ENCODE data around the gene FHL2.
"Not testable (repeated sequence)": the region's sequence is repeated elsewhere in the genome, so short reads cannot be mapped to it uniquely, and the experiment has no call there.

Gene FHL2

GRCh38 chr2:105398336-105399206, at the start of gene FHL2:
FHL2 (minus strand) TSS chr2:105399051; CDS start chr2:105386516, 12,535 bp downstream.
- DNase-seq, result peak; percentile 35

- no peak for DNase-seq
These were observed 48.6 kb upstream of the FHL2 start for GRCh38 chr2:105447476-105447875.

GRCh38 chr2:105446501-105446900, 47.6 kb upstream of the FHL2 start:
- DNase-seq, result no peak

GRCh38 chr2:105445976-105446375, 47.1 kb upstream of the FHL2 start:
- DNase-seq, result no peak

GRCh38 chr2:105445498-105445897, 46.6 kb upstream of the FHL2 start:
- no peak for DNase-seq

- no peak for DNase-seq
These were observed 45.1 kb upstream of the FHL2 start for GRCh38 chr2:105443617-105444598.

GRCh38 chr2:105442721-105443120, 43.9 kb upstream of the FHL2 start:
- DNase-seq, result no peak

GRCh38 chr2:105442056-105442455, 43.2 kb upstream of the FHL2 start:
- no peak for DNase-seq

GRCh38 chr2:105439141-105439540, 40.3 kb upstream of the FHL2 start:
- no peak for DNase-seq

- no peak for DNase-seq
These were observed 39.5 kb upstream of the FHL2 start for GRCh38 chr2:105438104-105438929.

- DNase-seq, result no peak
These were observed 38.9 kb upstream of the FHL2 start for GRCh38 chr2:105437708-105438103.

- no peak for DNase-seq
These were observed 33.9 kb upstream of the FHL2 start for GRCh38 chr2:105432749-105433148.

- no peak for DNase-seq
These were observed 33.2 kb upstream of the FHL2 start for GRCh38 chr2:105432044-105432399.

GRCh38 chr2:105431367-105432043, 32.7 kb upstream of the FHL2 start:
- no peak for DNase-seq

GRCh38 chr2:105428387-105429018, 29.7 kb upstream of the FHL2 start:
- no peak for DNase-seq

GRCh38 chr2:105427485-105427884, 28.6 kb upstream of the FHL2 start:
- no peak for DNase-seq

- no peak for DNase-seq
These were observed 27.9 kb upstream of the FHL2 start for GRCh38 chr2:105426626-105427292.

- DNase-seq, result no peak
These were observed 27.2 kb upstream of the FHL2 start for GRCh38 chr2:105425936-105426625.

- not testable (repeated sequence) for DNase-seq
These were observed 26.0 kb upstream of the FHL2 start for GRCh38 chr2:105424836-105425235.

- DNase-seq, result no peak
These were observed 23.9 kb upstream of the FHL2 start for GRCh38 chr2:105422801-105423200.

All from amniotic stem cell (primary cell).